ENCODE data around the gene FAM83C.

FAM83C gene

DNA sequence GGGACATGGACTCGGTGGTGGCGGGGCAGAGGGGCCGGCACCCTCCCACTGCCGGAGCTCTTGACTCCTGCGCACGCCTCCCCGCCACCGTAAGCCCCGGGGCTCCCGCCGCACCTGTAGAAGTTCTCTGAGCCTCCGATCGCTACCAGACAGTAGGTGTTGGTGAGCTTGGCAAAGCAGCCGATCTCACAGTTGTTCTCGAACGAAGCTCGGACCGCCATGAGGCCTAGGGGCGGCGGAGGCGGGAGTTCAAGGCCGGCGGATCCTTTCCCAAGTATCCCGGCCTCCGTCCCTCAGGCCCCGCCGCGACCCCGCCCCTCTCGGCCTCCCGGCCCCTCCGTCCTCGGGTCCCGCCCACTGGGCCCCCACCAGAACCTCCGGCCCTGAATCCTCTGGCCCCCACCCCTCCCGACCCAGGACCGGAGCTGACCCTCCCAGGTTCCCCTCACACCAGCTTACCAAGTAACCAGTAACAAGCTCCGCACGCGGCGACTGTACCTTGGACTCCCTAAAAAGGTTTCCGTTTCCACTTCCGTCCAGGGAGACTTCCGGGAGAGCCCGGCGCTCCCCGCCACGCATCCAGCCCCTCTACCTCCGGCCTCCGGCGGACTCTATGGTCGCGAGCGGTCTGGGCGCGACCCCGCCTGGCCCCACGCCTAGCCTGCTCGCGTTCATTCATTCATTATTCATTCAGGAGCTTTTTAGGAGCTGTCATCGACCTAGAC is 7.8 kb downstream of the FAM83C start, which contains the start of gene EIF6:
Gene EIF6 (minus strand): TSS at position 506 of the 725 bp plus-strand sequence. CDS start 285 bp downstream, at position 221.
- no peak for DNase-seq (ENCODE audit: low read depth, low spot score)

DNA sequence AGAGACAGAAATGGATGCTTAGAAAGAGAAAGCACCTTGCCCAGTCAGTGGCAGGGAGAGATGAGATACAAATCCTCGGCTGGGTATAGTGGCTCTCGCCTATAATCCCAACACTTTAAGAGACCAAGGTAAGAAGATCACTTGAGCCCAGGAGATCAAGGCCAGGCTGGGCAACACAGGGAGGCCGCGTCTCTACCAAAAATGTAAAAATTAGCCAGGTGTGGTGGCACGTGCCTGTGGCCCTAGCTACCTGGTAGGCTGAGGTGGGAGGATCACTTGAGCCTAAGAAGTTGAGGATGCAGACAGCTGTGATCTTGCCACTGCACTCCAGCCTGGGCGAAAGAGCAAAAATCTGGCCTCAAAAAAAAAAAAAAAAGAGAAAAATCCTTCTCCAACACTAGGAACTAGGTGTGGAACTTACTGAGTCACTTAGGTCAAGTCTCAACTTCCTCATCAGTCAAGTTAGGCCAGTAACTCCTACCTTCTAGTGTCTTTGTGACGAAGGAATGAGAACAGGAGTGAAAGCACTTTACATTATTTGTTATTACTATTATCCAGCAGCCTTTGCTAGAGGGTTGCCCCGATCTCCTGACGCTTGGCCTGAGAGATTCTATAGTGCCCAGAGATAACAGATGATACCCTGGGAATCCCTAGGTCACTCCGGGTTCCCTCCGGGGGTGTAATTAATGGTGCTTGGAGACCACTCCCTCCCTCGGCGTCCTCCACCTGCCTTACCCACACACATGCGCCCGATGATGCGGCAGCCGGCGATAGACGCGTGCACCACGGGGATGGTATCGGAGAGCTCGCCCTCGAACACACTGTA is 8.6 kb downstream of the FAM83C start:
- no peak for DNase-seq (ENCODE audit: low read depth, low spot score)

- DNase-seq (ENCODE audit: low read depth, low spot score): no peak
Observed at GRCh38 chr20:35281506-35282101, 10.6 kb downstream of the FAM83C start.

GRCh38 chr20:35280523-35280922 is 11.7 kb downstream of the FAM83C start:
- DNase-seq (ENCODE audit: low read depth, low spot score): no peak

GRCh38 chr20:35279533-35280174 is 12.6 kb downstream of the FAM83C start:
- DNase-seq (ENCODE audit: low read depth, low spot score): no peak

DNA sequence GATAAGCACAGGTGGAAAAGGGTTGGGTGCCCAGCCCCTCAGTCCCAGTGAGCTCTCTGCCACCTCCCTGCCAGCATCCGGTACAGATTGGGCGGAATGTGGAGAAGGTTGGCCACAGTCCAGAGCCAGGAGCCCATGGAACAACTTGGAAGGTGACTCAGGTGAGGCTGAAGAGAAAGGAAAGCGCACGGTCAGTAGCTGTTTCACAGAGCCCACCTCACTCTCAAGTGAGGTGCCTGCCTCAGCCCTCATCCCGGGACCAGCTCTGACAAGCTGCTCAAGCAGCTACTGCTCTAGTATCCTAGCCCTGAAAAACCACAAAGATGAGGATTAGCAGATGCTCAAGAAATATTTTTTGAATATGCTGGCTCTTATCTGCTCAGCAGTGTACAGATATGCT is 13.2 kb downstream of the FAM83C start:
- no peak for DNase-seq (ENCODE audit: low read depth, low spot score)

- no peak for DNase-seq (ENCODE audit: low read depth, low spot score)
Observed at GRCh38 chr20:35277531-35278395, 14.5 kb downstream of the FAM83C start, which contains the start of gene MMP24OS. Gene MMP24OS (minus strand): TSS chr20:35278122. CDS start chr20:35277929, 193 bp downstream.

- no peak for DNase-seq (ENCODE audit: low read depth, low spot score)
Observed at GRCh38 chr20:35277127-35277526, 15.1 kb downstream of the FAM83C start.

DNA sequence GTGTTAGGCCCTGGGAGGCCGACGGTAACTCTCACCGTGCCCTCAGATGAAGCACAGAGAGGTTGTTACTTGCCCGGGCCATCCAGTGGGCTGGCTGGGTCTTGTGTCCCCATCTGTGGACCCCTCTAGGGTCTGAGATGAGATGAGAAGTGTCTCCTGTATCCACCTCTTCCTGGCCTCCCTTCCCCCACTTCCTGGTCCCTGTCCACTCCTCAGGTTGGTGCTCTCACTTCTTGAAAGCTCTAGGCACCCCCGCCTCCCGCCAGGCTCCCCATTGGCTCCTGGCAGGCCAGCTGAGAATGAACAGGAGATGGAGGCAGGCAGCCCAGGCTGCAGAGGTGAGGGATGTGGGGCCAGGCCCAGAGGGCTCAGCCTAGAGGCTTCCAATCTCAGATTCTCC is 15.8 kb downstream of the FAM83C start:
- DNase-seq (ENCODE audit: low read depth, low spot score): no peak

GRCh38 chr20:35275741-35276251 is 16.4 kb downstream of the FAM83C start:
- DNase-seq (ENCODE audit: low read depth, low spot score): no peak

DNA sequence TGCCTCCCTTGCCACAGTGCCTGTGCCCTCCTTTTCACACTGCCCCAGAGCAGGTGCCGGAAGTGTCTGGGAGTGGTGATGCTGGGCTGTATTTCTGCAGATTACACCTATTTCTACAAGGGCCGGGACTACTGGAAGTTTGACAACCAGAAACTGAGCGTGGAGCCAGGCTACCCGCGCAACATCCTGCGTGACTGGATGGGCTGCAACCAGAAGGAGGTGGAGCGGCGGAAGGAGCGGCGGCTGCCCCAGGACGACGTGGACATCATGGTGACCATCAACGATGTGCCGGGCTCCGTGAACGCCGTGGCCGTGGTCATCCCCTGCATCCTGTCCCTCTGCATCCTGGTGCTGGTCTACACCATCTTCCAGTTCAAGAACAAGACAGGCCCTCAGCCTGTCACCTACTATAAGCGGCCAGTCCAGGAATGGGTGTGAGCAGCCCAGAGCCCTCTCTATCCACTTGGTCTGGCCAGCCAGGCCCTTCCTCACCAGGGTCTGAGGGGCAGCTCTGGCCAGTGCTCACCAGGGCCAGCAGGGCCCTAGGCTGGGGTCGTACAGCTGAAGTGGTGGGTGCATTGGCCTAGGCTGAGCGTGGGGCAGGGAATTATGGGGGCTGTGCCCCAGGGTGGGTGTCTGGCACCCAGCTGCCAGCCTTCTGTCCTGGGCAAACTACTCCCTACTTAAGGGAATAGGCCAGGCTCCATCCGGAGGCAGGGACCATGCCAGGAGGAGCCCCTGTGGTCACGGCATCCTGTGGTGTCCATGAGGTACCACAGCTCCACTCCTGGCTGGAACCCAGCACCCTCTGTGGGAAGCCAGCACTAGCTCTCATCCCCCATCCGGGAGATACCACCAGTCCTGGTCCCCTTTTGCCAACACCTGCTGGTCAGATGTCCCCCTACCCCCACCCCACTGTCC is 17.8 kb downstream of the FAM83C start:
- DNase-seq (ENCODE audit: low read depth, low spot score): no peak

DNA sequence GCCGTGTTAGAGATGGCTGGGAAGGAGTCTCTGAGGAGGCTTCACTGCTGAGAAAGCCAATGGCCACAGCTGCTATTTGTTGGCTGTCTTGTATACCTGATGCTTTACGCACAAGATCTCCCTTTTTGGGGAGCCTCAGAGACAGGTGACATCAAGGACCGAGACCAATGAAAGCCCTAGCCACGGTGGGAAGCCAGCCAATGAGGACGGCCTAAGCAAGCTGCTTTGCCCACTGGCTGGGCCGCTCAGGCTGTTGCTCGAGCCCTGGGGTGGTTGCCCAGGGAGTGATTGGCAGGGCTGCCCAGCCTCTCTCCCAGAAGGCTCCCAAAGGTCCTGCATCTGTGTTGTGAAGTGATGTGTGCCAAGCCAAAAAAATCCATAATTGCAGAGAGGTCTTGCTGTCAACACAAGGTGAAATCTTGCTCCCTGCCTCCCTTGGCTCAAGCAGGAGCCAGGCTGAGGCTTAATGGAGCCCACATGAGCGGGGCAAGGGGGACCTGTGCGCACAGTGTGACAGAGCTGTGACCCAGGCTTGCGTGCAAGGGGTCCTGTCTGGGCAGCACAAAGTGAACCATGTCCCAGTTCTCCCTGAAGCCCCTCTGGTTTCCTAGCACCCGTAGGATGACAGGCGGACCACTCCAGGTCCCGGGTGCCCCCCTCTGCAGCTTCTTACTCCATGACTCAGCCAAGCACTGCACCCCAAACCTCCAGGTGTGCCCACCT is 18.6 kb downstream of the FAM83C start:
- DNase-seq (ENCODE audit: low read depth, low spot score): no peak

DNA sequence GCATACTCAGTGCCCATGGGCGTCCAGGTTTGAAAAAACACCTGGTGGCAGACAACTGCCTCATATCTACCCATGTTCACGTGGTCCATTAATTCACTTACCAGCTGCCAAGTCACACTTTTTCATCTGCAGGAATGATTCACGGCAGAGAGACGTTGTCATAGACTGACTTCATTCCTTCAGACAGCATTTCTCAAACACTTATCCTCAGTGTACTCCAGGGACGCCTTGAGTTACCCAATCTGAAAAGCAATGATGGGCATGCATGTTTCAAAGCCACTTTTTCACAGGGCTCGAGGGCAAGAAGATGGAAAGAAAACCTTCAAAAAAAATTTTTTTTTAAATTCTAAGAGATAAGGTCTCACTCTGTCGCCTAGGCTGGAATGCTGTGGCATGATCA is 20.3 kb downstream of the FAM83C start:
- no peak for DNase-seq (ENCODE audit: low read depth, low spot score)

- DNase-seq (ENCODE audit: low read depth, low spot score): no peak
Observed at GRCh38 chr20:35271073-35271882, 20.9 kb downstream of the FAM83C start.

DNA sequence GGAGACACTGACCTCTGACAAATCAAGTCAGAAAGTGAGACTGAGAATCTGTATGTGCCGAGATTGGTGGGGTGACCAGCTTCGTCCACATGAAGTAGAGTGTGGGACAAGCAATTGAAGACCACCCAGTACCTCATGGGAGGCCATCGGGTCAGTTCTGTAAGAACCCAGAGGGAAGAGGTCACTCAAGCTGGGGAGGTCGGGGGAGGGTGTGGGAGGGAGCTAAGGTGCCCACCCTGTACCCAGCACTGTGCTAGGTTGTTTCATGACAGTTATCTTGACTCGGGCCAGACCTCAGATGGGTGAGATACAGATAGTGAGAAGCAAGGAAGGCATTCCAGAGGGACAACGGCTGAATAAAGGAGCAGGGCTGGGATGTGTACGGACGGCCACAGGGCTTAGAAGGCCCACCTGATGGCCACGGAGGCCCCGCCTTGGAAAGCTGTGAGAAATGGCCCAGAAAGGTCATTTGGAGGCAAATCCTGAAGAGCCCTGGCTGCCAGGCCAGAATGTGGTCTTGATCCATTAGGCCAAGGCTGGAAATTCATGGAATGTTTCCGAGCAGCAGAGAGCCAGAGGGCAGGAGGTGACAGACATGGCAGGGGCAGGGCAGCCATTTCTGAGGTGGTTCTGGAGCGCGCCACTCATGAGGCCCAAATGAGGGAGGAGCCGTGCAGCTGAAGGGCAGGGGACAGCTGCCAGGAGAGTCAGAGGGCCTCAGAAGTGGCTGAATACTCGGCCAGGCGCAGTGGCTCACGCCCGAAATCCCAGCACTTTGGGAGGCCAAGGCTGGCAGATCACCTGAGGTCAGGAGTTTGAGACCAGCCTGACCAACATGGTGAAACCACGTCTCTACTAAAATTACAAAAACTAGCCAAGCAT is 22.0 kb downstream of the FAM83C start:
- no peak for DNase-seq (ENCODE audit: low read depth, low spot score)

DNA sequence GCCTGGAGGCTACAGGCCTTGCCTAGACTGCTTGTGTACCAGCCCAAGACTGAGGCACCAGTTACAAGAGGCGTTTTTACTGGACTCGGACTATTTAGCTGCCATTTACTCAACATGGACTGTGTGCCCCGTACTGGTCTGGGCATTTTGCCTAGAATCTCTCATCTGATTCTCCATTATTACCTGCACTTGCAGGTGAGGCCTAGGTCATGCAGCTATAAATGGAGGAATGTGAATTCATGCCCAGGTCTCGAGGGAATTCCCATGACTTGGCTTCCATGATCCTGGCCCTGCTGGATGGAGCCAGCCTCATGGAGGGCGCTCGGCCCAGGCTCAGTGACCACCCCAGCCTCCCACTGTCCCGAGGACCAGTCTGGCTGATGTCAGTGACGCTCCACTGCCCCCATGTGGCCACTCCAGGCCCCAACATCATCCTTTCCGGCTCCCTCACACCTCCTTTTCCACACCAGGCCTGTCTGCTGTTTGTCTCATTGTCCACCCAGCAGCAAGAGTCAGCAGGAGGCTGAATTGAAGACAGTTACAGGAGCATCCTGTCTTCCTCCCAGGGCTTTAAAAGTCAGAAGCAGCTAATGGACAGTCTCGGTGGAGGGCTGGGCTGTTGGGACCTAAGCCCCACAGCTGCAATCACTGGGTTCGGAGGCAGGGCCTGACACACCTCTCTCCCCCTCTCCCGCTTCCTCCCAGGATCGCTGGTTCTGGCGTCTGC is 23.0 kb downstream of the FAM83C start:
- no peak for DNase-seq (ENCODE audit: low read depth, low spot score)
